ENCODE measurements around the gene OR7C2.

The OR7C2 gene

DNA sequence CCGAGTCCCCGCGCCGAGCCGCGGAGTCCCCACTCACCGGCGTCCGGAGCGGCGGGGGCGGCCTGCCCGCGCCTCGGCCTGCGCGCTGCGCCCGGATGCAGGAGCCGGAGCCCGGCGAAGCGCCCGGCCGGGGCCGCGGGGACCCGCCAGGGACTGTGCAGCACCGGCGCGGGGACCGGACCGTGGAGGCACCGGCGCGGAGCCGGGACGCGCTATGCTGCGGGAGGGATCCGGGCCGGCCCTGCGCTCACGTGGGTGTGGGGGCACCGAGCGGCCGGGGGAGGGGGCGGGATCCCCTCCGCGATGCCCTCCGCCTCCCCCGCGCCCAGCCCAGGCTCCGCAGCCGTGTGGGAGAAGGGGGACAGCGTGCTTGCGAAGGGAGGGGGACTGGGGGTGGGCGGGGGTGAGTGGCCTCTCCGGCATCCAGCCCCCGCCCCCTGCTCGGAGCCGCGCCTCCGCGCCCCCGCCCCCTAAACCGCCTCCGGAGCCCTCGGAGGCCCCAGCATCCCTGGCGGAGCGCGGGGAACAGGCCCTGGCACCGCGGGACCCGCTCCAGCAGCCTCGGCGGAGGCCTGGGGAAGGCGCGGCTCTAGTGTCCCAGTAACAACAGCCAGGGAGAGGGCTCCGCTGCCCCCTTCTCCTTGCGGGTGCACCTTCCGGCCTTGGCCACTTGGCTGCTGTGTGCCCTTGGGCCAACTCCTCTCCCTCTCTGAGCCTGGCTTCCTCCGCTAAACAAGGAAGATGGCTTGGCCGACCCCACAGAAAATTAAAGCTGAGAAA is 38.4 kb downstream of the OR7C2 start, which contains the start of gene SLC1A6:
SLC1A6 (minus strand) TSS at position 389 of the 780 bp plus-strand sequence. CDS start 6,954 bp downstream, outside the sequence.
- DNase-seq = no peak

DNA sequence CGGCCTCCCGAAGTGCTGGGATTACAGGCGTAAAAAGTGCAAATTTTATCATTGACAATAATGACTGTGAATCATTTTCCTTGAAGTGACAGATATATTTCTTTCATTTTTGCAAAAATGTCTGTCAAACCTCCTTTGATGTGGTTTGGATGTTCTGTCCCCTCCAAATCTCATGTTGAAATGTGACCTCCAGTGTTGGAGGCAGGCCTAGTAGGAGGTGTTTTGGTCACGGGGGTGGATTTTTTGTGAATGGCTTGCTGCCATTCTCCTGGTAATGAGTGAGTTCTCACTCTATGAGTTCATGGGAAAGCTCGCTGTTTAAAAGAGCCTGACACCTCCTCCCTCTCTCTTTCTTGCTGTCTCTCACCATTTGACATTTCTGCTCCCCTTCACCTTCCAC is 43.8 kb downstream of the OR7C2 start:
- no peak for DNase-seq

All from inflammatory macrophage (primary cell).